HL-60 (cell line): ENCODE measurements around the gene ARNT2.
A peak's percentile ranks its signal among the peaks of the same experiment; 100 is the strongest.

Source experiments
- DNase-seq, 2 experiments: peaks; one replicate each; pipeline ENCODE4 v3.0.0-alpha.2; 2010 to 2020; ENCODE audit warnings: low read depth in 1 of 2, low spot score in 1 of 2
- H3K27ac ChIP-seq: fragments of 250-450 bp; sonication (Bioruptor Pico); replicated peaks from 2 replicates; pipeline ENCODE4 v1.5.1; 2020; ENCODE audit warnings: mild to moderate bottlenecking, moderate library complexity
- H3K27me3 ChIP-seq: fragments of 250-450 bp; sonication (Bioruptor Pico); 2 replicates; pipeline ENCODE4 v1.5.1; 2021; ENCODE audit warnings: mild to moderate bottlenecking, moderate library complexity; ENCODE audit not compliant: insufficient read depth, poor library complexity, severe bottlenecking
- H3K4me3 ChIP-seq: replicated peaks from 2 replicates; pipeline ENCODE4 v1.5.1; 2011; ENCODE audit warnings: mild to moderate bottlenecking, control low read depth, low read length; ENCODE audit not compliant: insufficient read depth
- GABPA ChIP-seq: IDR thresholded peaks from 2 replicates; pipeline ENCODE4 v1.6.1; 2012; ENCODE audit warnings: low read depth
- POLR2AphosphoS5 ChIP-seq: IDR thresholded peaks from 2 replicates; pipeline ENCODE4 v1.6.1; 2012; ENCODE audit warnings: low read depth
- SPI1 ChIP-seq: IDR thresholded peaks from 2 replicates; pipeline ENCODE4 v1.6.1; 2012; ENCODE audit warnings: low read depth, mild to moderate bottlenecking, borderline replicate concordance
- TF ChIP-seq, protein P1 (sequence below): IDR thresholded peaks from 2 replicates; pipeline ENCODE4 v1.6.1; 2012; ENCODE audit warnings: low read depth; ENCODE audit not compliant: insufficient replicate concordance
- TF ChIP-seq, protein P2 (sequence below): IDR thresholded peaks from one replicate; pipeline ENCODE4 v1.5.1; 2011; ENCODE audit warnings: low read length, control low read depth, inconsistent platforms; ENCODE audit not compliant: insufficient read depth

Gene ARNT2

DNA sequence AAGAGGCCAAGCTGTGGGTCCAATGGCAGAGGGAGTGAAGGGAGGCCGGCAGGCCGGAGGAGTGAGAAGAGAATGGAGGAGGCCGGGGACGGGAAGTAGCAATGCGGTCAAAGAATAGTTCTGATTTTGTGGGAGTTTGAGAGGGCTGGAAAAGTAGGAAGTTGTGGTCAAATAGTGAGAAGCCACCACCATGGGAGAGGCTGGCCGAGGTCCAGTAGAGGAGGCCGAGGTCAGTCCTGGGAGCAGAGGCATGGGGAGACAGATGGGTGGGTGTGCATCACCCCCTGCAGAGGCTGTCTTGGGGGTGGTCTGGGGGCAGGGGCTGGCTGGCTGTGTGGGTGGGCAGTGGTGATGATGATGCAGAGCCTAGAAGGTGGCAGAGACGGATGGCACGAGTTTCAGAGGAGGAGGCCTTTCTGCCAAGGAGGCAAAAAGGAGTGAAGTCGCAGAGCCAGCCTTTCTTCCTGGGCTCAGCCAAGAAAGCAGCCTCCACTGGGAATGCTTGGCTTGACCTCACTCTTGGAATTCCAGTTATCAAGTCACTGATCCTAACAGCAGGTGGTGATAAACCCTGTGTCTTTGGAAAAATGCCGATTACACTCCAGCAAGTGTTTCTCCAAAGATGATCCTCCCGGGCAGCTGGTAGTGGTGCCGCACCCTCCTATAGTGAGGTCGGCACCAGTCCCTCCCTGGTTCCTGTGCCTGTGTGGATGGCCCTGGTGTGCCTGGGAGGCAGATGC is 57.3 kb downstream of the ARNT2 start:
- no peak for DNase-seq
- Histone ChIP-seq H3K27me3 (peaks cover 22% of the 10 kb centered on the region), H3K4me3 (no peak overlapping the region), H3K27ac (no peak overlapping the region)
- TF ChIP-seq, protein P1, sequence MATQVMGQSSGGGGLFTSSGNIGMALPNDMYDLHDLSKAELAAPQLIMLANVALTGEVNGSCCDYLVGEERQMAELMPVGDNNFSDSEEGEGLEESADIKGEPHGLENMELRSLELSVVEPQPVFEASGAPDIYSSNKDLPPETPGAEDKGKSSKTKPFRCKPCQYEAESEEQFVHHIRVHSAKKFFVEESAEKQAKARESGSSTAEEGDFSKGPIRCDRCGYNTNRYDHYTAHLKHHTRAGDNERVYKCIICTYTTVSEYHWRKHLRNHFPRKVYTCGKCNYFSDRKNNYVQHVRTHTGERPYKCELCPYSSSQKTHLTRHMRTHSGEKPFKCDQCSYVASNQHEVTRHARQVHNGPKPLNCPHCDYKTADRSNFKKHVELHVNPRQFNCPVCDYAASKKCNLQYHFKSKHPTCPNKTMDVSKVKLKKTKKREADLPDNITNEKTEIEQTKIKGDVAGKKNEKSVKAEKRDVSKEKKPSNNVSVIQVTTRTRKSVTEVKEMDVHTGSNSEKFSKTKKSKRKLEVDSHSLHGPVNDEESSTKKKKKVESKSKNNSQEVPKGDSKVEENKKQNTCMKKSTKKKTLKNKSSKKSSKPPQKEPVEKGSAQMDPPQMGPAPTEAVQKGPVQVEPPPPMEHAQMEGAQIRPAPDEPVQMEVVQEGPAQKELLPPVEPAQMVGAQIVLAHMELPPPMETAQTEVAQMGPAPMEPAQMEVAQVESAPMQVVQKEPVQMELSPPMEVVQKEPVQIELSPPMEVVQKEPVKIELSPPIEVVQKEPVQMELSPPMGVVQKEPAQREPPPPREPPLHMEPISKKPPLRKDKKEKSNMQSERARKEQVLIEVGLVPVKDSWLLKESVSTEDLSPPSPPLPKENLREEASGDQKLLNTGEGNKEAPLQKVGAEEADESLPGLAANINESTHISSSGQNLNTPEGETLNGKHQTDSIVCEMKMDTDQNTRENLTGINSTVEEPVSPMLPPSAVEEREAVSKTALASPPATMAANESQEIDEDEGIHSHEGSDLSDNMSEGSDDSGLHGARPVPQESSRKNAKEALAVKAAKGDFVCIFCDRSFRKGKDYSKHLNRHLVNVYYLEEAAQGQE, result no peak
- TF ChIP-seq, protein P2, sequence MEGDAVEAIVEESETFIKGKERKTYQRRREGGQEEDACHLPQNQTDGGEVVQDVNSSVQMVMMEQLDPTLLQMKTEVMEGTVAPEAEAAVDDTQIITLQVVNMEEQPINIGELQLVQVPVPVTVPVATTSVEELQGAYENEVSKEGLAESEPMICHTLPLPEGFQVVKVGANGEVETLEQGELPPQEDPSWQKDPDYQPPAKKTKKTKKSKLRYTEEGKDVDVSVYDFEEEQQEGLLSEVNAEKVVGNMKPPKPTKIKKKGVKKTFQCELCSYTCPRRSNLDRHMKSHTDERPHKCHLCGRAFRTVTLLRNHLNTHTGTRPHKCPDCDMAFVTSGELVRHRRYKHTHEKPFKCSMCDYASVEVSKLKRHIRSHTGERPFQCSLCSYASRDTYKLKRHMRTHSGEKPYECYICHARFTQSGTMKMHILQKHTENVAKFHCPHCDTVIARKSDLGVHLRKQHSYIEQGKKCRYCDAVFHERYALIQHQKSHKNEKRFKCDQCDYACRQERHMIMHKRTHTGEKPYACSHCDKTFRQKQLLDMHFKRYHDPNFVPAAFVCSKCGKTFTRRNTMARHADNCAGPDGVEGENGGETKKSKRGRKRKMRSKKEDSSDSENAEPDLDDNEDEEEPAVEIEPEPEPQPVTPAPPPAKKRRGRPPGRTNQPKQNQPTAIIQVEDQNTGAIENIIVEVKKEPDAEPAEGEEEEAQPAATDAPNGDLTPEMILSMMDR, result no peak
- TF ChIP-seq GABPA (no peak), POLR2AphosphoS5 (peak; percentile 31; the same call in 1 of the 2 replicates), SPI1 (no peak)

DNA sequence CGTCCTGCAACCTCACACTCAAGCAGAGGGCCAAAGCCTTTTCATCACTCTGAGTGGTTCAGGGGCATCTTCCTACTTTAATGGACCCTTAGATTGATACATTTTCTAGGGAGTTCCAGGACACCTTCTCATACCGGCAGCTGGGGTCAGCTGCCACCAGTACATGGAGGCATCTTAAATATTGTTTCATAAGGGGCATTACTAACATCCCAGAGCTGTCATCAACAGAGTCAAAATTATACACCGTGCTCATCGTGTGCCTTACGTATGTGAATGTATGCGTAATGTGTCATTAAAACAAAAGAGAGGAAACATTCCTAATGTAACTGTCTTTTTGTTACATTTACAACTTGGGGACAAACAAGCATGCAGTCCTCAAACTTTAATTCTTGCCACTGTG is 57.9 kb downstream of the ARNT2 start:
- no peak for DNase-seq
- no peak overlapping the region for H3K4me3 ChIP-seq
- TF ChIP-seq, protein P2, result no peak
- no peak for TF ChIP-seq GABPA
- TF ChIP-seq, protein P1, result no peak
- no peak for TF ChIP-seq POLR2AphosphoS5
- TF ChIP-seq SPI1, result no peak
- H3K27ac ChIP-seq, result no peak overlapping the region
- peaks cover 18% of the 10 kb centered on the region for H3K27me3 ChIP-seq

DNA sequence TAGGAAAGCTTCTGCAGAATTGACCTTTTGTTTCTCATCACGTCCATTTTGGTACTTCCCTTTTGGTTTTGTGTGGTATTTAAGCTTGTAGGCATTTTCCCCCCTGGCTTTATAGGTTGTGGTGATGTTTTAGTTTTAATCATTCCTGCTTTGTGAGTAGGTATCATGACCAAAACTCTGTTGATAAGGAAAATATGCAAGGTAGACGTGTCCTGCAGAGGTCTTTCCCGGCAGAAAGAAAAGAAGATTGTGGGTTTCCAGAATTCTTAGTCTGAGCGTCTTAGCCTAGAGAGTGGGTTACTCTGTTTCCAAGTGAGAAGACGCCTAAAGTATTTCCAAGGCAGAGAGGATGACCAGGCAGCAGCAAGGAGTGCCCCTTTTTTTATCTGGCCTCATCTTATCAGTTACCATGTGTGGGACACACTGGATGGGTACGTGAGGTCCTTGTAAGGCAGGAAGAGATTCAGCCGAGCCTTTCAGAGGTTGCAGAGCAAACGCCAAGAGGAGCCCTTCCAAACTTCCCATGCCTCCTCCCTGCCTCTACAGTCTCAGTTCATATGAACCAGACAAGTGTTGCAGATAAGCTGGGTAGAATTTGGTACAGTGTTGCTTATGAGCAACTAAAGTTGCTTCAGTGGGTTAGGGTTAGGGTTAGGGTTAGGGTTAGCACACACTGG is 58.8 kb downstream of the ARNT2 start:
- Histone ChIP-seq H3K27me3 (peaks cover 12% of the 10 kb centered on the region), H3K27ac (no peak overlapping the region), H3K4me3 (no peak overlapping the region)
- TF ChIP-seq SPI1 (no peak), GABPA (no peak), POLR2AphosphoS5 (no peak)
- TF ChIP-seq, protein P2, result no peak
- TF ChIP-seq, protein P1, result no peak
- DNase-seq, result no peak
